Measurements from ENCODE around the gene FLNA.

DNA sequence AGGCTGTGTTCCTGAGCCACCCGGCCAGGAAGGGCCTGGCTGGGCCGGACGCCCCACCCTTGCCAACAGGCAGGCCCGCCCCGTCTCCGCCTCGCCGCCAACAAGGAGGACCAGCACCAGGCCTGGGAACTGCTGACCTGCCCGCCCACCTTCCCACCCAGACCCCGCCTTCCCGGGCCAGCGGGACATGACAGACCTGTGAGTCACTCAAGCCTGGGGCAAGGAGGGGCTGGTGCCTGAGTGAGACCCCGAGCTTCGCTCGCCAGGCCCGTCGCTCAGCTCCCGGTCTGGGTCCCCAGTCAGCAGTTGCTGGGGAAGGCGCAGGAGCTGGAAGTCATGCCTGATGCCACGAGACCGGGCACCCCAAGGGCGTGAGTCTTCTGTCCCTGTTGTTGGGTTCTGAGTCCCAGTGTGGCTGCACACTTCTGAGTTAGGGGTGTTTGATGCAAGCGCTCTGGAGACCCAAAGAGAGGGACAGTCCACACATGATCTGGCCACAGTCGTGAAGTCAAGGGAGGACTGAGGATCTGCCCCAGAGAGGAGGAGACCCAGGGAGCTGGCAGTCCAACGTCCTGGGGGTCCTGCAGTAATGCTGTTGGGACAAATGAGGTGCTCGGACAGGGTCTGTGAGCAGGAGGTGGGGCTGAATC, 34.9 kb upstream of the FLNA start, which contains the start of gene DNASE1L1:
- no peak for TF ChIP-seq CTCF (IDR thresholded peaks at IDR 0.05; ENCODE audit: insufficient read depth, low read length)
- TF ChIP-seq POLR2AphosphoS5 (IDR thresholded peaks at IDR 0.05; ENCODE audit: low read depth): no peak

Measured in HL-60 (cell line).